ENCODE data around the gene LYPD6.

The LYPD6 gene

GRCh38 chr2:149410701-149411484, 80.5 kb downstream of the LYPD6 start:
- DNase-seq = peak; percentile 75 to 76

GRCh38 chr2:149413487-149413886, 83.1 kb downstream of the LYPD6 start:
- no peak for DNase-seq

DNA sequence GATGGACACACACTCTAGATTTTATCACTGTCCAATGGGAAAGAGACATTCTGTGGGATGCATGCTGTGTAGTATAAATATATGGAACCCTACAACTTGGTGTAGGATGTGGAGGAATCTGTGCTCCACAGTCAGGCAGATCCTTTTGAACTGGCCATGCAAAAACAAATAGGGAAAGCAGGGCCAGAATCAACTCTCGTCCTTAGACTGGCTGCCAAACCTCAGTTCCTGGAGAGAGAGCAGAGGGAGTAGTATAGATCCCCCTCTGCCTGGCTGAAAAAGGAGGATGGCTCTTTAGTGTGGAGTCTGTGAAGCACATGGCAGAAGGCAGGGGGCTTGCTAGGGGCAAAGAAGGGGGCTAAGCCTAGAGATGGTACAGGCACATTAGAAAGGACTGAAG, 84.7 kb downstream of the LYPD6 start:
- no peak for DNase-seq

DNA sequence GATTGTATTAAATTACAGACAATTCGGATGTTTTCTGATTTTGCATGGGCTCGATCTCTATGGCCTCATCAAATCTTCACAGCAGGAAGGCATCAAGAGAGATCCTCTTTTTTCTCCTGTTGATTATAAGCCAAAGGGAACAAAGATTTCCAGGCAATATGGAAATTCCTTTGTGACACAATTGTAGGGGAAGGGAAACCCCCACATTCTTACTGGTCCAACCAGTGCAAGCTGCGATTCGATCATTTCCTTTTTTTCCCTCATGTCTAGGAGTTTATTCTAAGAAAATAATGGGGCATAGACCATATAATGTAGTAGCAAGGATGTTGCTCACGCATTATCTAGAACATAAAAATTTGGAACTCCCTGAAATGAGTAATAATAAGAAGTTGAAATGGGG, 87.7 kb downstream of the LYPD6 start:
- DNase-seq = no peak

- DNase-seq = no peak
These were observed 89.9 kb downstream of the LYPD6 start for GRCh38 chr2:149420053-149420963.

GRCh38 chr2:149421791-149422190, 91.4 kb downstream of the LYPD6 start:
- no peak for DNase-seq

- DNase-seq = no peak
These were observed 92.1 kb downstream of the LYPD6 start for GRCh38 chr2:149422337-149422990.

DNA sequence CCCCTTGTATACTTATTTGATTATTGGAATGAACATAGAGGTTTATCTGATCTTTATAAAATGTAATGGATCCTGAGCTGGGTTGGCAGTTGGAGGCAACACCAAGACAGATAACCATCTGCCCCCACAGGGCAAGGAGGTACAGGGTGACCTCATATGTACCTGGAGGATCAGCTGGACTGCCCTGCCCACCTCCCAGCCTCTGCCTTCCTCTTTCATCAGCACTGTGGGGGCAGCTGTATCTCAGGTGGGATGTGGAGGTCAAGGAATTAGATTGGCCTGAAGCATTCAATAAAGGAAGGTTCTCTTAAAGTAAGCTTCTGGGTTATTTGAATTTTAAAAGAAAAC, 92.6 kb downstream of the LYPD6 start:
- no peak for DNase-seq

GRCh38 chr2:149423630-149424029, 93.2 kb downstream of the LYPD6 start:
- DNase-seq = no peak

DNA sequence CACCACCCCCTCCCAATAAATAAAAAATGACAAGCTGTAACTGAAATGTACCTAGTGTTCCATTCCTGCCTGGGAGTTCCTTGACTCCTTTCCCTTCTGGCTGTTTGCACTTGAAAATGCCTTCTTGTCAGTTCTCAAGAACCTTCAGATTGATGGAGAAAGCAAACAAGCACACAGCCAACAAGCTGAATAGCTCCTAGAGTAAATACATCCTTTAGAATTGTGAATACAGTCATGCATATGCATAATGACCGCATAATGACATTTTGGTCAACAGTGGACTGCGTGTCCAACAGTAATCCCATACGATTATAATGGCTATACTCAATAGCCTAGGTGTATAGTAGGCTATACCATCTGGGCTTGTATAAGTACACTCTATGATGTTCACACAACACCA, 97.0 kb downstream of the LYPD6 start:
- peak in 1 of 2 experiments; percentile 16 for DNase-seq

DNA sequence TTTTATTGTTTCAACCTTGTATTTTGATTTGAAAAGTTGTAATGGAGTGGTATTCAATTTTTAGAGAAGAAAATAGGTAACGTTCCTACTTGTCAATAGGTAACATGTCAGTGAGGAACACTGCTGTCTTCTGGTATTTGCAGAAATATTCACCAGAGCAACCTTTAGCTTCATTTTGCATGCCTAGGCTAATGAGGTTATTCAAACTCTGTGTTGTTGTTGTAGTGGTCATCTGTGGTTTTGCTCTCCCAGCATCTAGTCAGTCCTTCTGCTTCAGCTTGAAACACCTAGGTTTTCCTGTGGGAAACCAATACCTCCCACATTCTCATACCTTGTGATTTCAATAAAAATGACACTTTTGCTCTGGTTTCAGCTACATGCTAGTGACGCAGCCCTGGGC, 98.4 kb downstream of the LYPD6 start:
- peak in 1 of 2 experiments; percentile 11 for DNase-seq

- peak; percentile 19 to 31 for DNase-seq
These were observed 100.7 kb downstream of the LYPD6 start for GRCh38 chr2:149430743-149431736.

DNA sequence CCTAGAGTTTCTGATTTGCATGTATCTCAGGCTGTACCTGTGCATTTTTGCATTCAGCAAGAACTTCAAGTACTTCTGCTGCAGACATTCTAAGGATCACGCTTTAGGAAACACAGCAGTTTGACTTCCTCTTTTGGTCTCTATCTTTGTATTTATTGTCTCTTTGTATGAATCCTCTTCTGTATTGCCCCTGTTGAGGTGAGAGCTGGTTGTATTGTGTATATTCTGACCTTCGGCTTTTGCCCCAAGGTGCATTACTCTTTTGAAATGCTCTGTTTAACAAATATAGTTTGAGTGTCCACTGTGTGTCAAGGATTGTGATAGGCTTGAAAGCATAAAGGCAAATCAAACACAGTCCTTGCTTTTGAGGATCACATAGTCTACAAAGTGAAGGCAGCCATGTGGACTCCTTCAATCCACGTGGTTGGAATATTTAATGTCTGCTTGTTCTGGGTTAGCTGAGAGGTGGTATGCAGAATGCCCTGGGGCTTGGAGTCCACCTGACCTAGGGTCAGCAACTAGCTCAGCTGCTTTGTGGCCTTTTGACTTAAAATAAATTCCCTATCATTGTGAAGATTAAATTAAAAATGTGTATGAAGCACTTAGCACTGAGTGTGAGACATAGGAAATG, 108.1 kb downstream of the LYPD6 start:
- peak; percentile 15 to 51 for DNase-seq

DNA sequence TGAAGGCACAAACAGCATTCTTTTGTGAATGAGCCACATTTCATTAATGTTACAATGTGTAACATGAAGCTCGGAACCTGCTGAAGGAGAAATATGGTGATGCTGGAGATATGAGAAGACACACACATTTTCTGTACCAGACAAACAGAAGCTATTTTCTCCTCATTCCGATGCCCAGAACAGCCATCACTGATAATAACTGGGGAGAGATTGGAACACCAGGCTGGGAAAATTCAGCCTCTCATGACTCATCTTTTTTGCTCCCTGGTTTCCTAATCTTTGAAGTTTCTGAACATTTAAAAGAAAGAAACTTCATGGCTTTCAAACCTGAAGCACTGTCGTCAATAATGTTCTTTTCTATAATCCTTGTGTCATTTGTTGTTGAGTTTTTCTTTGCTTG, 110.9 kb downstream of the LYPD6 start:
- no peak for DNase-seq

GRCh38 chr2:149442346-149442745, 112.0 kb downstream of the LYPD6 start:
- DNase-seq = no peak

GRCh38 chr2:149443150-149443549, 112.8 kb downstream of the LYPD6 start:
- no peak for DNase-seq

DNA sequence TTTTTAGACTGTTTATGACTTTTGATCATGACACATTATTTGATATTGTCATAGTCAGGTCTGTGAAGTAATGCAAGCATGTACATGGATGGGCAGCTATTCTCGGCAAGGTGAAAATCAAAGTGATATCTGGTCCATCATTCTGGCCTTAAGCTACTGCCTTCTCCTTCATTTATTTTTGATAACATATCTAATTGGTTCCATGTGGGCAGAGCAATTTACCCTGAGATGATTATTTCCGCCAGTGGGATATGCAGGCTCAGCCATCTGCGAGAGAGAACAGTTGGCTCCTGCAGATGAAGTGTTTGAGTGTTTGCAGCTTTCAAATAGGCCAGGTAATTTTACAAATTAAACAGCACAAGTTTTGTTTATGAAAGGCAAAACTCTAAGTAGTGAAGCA, 116.4 kb downstream of the LYPD6 start:
- DNase-seq = no peak

DNA sequence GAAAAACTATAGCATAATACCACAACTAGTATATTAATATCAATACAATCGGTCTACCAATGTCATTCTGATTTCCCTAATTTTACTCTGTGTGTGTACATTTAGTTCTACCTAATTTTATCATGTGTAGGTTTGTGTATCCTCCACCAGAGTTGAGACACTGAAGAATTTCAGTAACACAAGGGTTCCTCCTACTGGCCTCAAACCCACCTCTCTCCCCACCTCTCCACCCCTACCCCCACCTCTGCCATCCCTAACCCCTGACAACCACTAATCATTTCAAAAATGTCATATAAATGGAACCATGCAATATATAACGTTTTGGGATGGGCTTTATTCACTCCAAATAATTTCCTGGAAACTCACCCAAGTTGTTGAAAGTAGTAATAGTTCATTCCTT, 117.9 kb downstream of the LYPD6 start:
- DNase-seq = no peak

GRCh38 chr2:149449017-149449416, 118.6 kb downstream of the LYPD6 start:
- DNase-seq = no peak

- DNase-seq = peak; percentile 52 to 57
These were observed 121.2 kb downstream of the LYPD6 start for GRCh38 chr2:149451417-149452165.

GRCh38 chr2:149456285-149456684, 125.9 kb downstream of the LYPD6 start:
- no peak for DNase-seq
